GM19452 (cell line): Measurements from ENCODE around the gene PRDX2.
A peak's percentile ranks its signal among the peaks of the same experiment; 100 is the strongest.
"Not testable (repeated sequence)": the region's sequence is repeated elsewhere in the genome, so short reads cannot be mapped to it uniquely, and the experiment has no call there.

ENCODE experiments used
- ATAC-seq: cut with Tn5 transposase; IDR thresholded peaks from one replicate; pipeline ENCODE4 v1.9.1; 2021; ENCODE audit not compliant: unreplicated experiment

PRDX2 gene

DNA sequence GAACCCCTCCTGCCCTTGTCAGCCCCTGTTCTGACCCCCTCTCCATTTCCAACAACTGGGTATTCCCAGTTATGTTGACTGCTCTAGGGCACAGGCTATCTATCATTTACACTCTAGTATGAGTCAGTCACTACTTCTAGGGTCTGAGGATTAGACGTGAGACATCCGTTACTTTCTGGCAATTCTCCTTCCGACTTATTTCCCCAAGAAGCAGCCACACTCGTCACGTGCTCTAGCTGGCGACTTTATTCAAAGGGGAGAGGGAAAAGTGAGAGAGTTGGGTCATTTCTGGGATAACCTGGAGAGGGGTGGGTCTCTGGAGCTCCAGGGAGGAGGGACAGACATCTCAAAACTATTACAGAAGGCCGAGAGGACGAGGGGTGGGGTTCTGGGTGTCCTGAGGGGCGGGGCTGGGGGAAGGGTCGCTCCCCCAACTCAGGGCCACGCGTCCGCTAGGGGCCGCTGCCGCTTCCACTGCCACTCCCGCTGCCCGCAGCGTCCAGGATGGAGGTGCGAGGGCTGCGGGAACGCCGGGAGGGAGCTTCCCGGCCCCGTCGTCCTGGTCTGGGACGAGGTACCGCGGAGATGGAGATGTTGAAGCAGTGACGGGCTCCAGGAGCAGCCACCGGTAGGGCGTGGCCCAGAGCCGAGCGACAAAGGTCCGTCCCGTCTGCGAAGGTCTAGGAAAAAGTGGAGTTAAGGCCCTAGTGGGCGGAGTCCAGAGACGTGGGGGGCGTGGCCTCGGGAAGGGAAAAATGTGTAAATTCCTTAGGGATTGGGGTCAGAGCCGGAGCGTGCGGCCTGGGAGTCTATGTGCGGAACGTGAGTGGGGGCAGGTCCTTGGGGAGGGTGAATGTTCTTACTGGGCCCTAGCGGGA lies 23.9 kb upstream of the PRDX2 start:
- ATAC-seq = no peak

DNA sequence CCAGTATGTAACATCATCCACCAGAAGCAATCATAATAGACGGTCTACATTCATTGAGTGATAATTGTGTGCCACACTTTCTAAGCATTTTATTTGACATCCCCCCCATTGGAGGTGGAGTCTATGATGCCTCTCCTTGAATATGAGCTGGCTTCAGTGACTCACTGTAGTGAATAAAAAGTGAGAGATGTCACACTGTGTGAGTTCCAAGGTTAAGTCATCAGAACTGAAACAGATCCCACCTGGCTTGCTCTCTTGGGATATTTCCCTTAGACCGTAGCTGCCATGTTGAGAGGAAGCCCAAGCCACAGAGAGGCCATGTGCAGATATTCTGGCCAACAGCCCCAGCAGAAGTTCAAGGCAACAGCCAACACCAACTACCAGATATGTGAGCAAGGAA lies 20.2 kb upstream of the PRDX2 start:
- ATAC-seq = no peak

DNA sequence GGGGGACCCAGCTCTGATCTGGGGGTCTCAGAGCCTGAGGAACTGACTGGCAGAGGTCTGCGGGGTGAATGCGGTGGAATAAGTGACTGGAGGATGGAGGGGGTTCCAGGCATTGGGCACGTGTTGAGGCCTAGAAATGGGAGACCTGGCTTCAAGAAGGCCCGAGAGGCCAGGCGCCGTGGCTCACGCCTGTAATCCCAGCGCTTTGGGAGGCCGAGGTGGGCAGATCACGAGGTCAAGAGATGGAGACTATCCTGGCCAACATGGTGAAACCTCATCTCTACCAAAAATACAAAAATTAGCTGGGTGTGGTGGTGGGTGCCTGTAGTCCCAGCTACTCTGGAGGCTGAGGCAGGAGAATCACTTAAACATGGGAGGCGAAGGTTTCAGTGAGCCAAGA lies 16.2 kb upstream of the PRDX2 start:
- ATAC-seq = not testable (repeated sequence)

DNA sequence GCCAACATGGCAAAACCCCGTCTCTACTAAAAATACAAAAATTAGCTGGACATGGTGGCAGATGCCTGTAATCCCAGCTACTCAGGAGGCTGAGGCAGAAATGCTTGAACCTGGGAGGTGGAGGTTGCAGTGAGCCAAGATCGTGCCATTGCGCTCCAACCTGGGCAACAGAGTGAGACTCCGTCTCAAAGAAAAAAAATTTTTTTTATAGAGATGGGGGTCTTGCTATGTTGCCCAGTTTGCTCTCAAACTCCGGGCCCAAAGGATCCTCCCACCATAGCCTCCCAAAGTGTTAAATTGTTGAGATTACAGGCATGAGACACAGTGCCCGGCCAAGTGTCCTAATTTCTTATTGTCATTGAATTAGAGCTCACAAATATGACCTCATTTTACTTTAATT lies 15.6 kb upstream of the PRDX2 start:
- not testable (repeated sequence) for ATAC-seq

DNA sequence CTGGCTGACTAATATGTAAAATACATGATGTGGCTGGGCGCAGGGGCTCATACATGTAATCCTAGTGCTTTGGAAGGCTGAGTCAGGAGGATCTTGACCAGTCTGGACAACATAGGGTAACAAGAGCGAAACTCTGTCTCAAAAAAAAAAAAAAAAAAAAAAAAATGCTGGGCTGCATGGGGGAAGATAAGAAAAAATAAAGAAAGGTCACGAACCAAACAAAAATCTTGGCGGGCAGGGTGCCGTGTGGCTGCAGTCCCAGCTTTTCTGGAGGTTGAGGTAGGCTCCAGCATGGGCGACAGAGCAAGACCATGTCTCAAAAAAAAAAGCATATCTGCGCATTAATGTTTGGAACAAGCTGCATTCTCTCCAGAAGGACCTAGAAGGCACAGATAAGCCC lies 13.5 kb upstream of the PRDX2 start:
- ATAC-seq = no peak

DNA sequence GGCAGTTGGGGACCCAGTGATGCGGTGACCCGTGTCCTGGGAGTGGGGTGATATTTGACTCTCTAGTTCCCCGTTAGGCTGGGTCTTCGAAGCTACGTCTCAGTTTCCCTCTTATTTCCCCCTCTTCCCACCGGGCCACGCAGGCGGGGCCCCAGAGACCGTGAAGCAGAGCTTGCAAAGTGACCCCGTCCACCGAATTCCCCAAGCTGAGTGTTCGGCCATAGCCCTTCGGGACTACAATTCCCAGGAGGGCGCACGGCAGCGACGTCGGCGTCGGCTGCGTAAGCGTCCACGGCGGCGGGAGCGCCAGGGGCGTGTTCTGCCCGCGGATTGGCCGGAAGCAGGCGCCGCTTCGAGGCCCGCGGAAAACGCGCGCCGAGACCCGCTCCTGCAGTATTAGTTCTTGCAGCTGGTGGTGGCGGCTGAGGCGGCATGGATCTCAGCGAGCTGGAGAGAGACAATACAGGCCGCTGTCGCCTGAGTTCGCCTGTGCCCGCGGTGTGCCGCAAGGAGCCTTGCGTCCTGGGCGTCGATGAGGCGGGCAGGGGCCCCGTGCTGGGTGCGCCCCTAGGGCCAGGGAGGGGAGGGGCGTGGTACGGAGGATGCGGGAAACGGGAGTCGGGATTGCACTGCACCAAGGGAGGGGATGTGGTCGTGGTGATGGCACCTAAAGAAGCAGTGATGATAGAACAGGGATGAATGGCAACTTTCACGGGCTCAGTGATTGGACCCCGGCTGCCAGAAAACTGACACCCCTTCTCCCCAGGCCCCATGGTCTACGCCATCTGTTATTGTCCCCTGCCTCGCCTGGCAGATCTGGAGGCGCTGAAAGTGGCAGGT lies 4.9 kb upstream of the PRDX2 start, which contains the start of gene RNASEH2A:
TSS of gene RNASEH2A (plus strand) at position 343 of the 840 bp plus-strand sequence. CDS start at position 433, 90 bp downstream.
- ATAC-seq = peak; percentile 83

DNA sequence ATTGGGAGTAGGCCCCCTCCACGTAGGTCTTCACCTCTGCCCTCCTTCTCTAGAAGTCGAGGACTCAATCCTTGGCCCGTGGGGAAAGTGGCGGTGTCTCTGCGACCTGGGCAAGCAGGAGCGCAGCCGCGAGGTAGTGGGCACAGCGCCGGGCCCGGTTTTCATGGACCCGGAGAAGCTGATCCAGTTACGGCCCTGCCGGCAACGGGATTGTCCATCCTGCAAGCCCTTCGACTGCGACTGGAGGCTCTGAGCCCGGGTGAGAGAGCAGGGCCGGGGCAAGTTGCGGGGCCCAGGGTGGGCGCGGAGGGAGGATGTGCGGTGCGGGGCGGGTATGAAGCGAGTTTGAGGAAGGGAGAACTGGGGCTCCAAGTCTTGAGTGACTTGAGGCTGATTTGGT lies 2.5 kb upstream of the PRDX2 start:
- no peak for ATAC-seq

DNA sequence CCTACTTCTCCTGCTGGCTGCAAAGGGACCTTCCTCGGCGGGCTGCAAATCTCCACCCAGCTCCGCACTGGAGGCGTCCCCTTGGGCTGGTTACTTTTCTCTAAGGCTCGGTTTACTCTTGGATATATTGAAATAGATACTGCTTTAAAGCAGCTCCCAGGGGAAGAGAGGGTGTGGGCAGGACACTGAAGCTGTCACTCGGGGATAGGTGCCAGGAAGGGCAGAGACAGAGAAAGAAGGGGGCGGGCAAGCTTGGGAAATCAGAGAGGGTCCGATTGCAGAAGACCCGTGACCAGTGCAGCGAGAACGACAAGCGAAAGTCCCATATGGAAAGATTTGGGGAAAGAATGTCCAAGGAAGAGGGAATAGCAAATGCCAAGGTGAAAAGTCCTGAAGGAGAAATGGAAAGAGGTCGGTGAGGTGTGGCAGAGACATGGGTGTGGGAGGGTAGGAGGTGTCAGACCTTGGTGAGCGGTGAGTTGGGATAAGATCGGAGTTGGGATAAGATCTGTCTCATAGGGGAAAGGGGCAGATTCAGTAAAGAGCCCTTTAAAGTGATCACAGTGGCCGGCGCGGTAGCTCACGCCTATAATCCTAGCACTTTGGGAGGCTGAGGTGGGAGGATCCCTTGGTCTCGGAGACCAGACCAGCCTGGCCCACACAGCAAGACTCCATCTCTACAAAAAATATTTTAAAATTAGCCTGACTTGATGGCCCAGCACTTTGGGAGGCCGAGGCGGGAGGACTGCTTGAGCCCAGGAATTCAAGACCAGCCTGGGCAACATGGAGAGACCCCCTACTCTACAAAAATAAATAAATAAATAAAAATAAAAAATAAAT lies 887 bp upstream of the PRDX2 start:
- ATAC-seq = no peak

DNA sequence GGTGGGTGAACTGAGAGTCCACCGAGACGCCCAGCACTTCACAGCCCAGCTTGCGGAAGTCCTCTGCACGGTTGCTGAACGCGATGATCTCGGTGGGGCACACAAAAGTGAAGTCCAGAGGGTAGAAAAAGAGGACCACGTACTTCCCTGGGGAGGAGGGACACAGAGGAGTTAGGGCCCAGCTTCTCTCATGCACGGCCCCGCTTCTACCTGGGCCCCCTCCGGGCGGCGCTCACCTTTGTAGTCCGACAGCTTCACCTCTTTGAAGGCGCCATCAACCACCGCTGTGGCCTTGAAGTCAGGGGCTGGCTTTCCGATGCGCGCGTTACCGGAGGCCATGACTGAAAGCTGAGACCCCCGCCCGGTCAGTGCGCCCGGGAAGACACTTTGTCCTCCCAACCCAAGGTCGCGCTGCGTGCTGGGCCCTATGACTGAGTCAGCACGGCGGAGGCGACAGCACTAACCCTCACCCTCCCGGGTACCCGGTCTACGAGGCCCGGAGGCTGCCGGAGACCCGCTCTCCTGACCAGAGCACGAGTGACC lies 606 bp downstream of the PRDX2 start:
- ATAC-seq = no peak

DNA sequence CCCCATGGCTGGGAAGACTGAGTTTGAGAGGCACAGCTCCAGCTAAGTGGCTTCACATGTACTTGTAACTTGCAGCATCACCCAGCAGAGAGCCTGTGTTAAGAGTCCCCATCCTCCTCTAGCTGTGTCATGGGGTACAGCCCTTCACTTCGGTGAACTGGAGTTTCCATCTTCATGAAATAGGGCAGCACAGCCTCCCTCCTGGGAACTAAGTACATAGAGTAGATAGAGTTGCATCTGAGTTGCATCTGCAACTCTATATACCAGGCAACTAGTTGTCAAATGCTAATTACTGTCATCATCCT lies 1.2 kb downstream of the PRDX2 start:
- no peak for ATAC-seq

DNA sequence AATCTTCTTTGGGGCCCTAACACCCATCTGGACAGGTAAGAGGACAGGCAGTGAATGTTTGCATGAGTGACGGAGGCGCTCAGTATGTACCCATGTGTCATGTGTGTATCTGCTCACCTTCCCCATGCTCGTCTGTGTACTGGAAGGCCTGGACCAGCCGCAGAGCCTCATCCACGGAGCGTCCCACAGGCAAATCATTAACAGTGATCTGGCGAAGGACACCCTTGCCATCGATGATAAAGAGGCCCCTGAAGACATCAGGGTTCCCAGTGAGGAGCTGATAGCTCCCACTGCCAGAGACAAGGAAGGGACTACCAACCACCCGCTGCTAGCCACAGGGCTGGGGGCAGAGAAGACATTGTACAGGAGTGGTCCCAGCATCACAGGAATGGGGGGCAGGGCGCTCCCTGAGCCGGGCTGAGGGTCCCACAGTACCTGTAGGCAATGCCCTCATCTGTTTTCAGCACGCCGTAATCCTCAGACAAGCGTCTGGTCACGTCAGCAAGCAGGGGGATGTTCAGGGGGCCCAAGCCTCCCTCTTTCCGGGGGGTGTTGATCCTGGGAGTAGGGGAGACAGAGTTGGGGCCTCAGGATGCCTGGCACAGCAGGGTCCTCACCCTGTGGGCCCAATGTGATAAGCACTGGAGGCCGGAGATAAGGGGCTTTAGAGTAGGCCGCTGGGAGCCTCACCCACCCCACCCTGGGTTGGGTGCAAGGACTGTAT lies 1.7 kb downstream of the PRDX2 start:
- no peak for ATAC-seq

DNA sequence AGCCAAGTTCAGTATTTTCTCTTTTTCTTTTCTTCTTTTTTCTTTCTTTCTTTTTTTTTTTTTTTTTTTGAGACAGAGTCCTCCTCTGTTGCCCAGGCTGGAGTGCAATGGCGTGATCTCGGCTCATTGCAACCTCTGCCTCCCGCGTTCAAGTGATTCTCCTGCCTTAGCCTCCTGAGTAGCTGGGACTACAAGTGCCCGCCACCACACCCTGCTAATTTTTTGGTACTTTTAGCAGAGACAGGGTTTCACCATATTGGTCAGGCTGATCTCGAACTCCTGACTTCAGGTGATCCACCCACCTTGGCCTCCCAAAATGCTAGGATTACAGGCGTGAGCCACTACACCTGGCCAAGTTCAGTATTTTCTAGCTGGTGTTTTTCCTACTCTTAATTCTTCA lies 4.0 kb downstream of the PRDX2 start:
- ATAC-seq = not testable (repeated sequence)

DNA sequence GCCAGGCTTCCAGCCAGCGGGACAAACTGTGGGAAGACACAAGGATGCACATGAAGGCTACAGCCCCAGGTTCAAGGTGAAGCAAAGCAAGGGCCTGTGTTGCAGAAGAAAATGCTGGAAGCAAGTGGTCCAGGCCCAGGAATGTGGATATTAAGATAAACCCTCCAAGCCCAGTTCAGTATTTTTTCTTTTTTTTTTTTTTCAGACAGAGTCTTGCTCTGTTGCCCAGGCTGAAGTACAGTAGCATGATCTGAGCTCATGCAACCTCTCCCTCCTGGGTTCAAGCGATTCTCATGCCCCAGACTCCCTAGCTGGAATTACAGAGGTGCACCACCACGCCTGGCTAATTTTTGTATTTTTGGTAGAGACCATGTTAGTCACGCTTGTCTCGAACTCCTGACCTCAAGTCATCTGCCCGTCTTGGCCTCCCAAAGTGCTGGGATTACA lies 4.4 kb downstream of the PRDX2 start:
- no peak for ATAC-seq

DNA sequence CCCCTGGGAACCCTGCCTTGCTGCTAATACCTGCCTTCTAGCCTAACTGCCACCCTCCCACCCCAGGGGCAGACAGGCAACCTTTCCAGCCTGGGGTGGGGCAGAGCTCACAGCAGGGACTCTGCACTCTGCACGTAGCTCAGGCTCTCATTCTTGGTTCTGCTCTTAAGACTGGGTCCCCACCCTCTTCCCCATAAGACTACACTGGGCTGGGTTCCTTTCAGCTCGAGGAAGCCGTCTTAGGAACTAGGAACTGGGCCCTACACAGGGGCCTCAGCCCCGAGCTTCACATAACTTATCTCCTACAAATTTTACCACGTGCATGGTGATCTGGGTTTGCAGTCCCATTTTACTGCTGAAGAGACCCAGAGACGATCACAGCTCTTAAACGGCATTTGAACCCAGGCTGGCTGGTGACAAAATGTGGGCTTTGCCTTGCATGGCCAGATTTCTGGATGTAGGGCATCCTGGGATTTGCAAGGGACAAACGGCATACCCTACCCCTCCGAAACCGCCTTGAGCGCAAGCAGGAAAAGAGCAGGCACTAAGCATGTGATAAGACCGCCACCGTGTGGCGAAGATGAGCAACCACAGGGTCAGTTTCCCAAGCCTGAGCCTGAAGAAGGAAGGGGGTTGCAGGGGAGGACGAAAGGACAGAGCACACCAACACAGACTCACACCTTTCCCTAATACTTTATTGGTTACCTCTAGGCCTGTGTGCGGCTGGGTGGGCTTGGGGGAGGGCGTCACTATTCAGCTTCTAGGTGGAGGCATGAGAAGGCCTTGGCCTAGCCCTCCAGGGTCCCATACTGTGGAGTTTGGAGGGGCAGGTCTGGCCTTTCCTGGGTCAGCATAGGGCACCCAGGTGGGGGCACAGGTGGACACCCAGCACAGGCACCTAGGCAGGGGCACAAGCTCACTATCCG lies 5.2 kb downstream of the PRDX2 start:
- no peak for ATAC-seq

DNA sequence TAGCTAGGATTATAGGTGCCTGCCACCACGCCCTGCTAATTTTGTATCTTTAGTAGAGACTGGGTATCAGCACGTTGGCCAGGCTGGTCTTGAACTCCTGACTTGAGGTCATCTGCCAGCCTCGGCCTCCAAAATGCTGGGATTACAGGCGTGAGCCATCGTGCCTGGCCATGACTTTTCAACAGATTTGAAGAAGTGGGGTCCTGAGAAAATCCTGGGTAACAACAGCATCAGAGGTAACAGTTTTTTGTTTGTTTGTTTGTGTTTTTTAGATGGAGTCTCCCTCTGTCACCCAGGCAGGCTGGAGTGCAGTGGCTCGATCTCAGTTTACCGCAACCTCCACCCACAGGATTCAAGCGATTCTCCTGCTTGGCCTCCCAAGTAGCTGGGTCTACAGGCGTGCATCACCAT lies 6.6 kb downstream of the PRDX2 start:
- ATAC-seq = no peak

DNA sequence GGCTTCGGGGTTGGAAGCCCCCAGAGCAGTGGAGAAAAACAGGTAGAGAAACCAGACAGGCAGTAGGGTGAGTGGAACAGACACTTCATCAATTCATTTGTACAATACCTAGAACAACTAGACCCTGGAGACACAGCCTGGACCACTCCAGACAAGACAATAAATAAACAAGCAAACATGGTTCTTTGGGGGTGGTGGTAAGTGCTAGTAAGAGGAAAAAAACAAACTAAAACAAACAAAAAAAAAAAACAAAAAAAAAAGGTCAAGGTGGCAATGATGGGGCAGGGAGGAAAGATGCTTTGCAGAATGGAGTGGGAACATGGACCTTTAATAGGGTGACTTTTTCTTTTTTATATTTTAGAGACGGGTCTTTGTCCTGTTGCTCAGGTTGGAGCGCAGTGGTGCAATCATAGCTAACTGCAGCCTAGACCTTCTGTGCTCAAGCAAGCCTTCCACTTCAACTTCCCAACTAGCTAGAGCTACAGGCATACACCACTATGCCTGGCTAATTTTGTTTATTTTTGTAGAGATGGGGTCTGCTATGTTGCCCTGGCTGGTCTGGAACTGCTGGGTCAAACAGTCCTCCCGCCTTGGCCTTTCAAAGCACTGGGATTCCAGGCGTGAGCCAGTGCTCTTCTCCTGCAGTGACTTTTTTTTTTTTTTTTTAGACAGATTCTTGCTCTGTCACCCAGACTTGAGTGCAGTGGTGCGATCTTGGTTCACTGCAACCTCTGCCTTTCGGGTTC lies 7.2 kb downstream of the PRDX2 start:
- ATAC-seq = no peak

DNA sequence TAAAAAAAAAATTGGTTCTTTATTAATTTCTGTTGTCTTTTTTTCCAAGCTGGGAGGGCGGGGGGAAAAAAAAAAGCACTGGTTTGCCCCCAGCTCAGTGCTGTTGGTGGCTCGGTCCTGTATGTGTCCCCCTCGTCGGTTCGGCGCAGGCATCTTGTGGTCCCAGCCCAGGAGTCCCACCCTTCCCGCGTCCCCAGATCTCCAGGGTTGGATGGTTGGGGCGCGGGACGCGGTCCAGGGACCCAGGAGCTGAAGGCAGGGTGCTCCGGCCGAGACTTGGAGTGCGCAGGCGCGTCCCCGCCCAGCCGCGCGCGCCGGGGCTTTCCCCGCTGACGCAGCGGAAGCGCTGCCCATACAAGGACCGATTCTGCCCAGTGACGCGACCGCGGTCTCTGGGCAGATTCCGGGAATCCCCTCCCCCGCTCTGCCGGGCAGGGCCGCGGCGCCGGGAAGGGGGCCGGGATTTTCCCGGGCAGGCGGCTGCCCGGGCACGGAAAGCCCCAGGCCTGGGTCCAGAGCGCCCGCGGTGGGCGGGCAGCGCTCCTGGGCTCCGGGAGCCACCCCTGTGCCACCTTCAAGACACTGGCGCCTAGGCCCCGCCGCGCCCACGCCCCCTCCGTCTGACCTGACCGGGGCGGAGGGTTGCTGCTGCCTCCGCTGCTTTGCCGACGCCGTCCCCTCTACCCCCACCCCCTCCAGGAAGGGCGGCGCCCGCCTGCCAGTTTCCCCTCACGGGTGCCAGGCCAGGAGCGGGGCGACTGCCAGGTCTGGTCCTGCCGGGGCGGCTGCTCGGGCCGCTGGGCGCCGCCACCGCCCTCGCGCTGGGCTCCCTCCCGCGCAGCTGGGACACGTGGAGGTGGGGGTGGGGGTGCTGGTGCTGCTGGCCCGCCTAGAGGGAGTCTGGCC lies 8.1 kb downstream of the PRDX2 start:
- peak; percentile 31 for ATAC-seq
